Measurements from ENCODE around the gene RUNDC1. TPM values are rescaled to one million over a fixed set of nuclear protein-coding genes. Genes with fewer than 3 reads are reported as not detected.
A peak's percentile ranks its signal among the peaks of the same experiment; 100 is the strongest.

The RUNDC1 gene
- total RNA-seq, 1 experiment from 2014 or later, result 18.2 TPM

DNA sequence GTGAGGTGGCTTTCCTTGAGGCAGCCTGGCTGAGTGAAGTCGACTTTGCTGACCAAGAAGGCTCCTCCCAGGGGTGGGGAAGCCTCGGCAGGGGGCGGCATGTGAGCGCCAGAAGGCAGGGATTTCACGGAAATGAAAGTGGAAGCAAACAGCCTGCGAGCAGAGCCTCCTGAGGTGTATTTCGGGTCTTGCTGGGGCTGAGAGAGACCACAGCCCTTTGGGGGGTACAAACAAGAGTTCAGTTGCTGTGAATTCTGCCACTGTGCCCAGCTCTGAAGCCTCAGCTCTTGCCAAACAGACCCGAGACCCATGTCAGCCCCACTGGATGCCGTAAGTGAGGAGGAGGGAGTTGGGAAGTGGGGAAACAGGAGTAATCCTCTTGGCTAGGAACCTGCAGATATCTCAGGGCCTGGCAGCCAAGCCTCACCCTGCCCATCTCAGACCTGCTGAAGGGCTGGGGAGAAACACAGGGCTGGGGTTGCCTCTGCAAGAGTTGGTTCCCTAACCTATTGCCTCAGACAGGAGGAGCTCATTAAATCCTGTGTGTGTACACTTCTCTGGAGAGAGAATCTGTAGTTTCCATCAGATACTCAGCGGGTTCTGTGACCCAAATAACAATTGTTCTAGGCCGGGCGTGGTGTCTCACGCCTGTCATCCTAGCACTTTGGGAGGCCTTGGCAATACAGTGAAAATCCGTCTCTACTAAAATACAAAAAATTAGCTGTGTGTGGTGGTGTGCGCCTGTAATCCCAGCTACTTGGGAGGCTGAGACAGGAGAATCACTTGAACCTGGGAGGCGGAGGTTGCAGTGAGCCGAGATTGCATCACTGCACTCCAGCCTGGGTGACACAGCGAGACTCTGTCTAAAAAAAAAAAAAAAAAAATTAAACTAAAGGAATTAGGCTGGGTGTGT, 26.5 kb downstream of the RUNDC1 start, which contains the start of gene IFI35:
TSS of gene IFI35 (plus strand) at position 146 of the 913 bp plus-strand sequence. CDS start at position 310, 164 bp downstream.
- DNase-seq, result peak; percentile 87 to 89
- Histone ChIP-seq H3K36me3 (ENCODE audit: control insufficient read depth, insufficient read depth, low read length) (no peaks in the 10 kb centered on the region; the same call in 1 of the 2 replicates), H3K4me3 (ENCODE audit: low read depth, low read length) (peak within 1 kb of the TSS; percentile 58), H3K27me3 (replicated peaks; ENCODE audit: control insufficient read depth, insufficient read depth, low read length) (no peaks in the 10 kb centered on the region), H3K4me1 (peaks cover 18% of the 10 kb centered on the region), H3K9me3 (no peaks in the 10 kb centered on the region)
- peak within 1 kb of the TSS; percentile 76 for H3K4me3 Mint-ChIP-seq (ENCODE audit: unreplicated experiment)
- peaks cover 41% of the 10 kb centered on the region for H3K36me3 Mint-ChIP-seq (ENCODE audit: insufficient read depth, unreplicated experiment)
- intact Hi-C loops (cut with micrococcal nuclease; ENCODE audit: unreplicated experiment), result no loop called here
- H3K27ac Mint-ChIP-seq (ENCODE audit: unreplicated experiment), result peak within 1 kb of the TSS; percentile 89
- H3K9me3 Mint-ChIP-seq (ENCODE audit: unreplicated experiment), result no peaks in the 10 kb centered on the region
- ChIA-PET POLR2A (interaction anchor here (0.6 to 1.7 kb wide), 2 partner anchors 9 to 58 kb away, joined by 5 to 28 read pairs; partner anchors contain the start of gene RPL27), CTCF (interaction anchor here (1.0 to 1.5 kb wide), 3 partner anchors 9 to 328 kb away, joined by 3 to 8 read pairs (median 4); partner anchors contain the start of gene RPL27)
- H3K4me1 Mint-ChIP-seq (ENCODE audit: low read depth, unreplicated experiment), result peaks cover 16% of the 10 kb centered on the region
- no TSS peak for BruUV-seq (replicated peaks)
- no peaks in the 10 kb centered on the region for H3K27me3 Mint-ChIP-seq (ENCODE audit: insufficient read depth, unreplicated experiment)
- TF ChIP-seq, protein P1, sequence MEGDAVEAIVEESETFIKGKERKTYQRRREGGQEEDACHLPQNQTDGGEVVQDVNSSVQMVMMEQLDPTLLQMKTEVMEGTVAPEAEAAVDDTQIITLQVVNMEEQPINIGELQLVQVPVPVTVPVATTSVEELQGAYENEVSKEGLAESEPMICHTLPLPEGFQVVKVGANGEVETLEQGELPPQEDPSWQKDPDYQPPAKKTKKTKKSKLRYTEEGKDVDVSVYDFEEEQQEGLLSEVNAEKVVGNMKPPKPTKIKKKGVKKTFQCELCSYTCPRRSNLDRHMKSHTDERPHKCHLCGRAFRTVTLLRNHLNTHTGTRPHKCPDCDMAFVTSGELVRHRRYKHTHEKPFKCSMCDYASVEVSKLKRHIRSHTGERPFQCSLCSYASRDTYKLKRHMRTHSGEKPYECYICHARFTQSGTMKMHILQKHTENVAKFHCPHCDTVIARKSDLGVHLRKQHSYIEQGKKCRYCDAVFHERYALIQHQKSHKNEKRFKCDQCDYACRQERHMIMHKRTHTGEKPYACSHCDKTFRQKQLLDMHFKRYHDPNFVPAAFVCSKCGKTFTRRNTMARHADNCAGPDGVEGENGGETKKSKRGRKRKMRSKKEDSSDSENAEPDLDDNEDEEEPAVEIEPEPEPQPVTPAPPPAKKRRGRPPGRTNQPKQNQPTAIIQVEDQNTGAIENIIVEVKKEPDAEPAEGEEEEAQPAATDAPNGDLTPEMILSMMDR (IDR thresholded peaks at IDR 0.05; ENCODE audit: insufficient read depth in 1 of 2, low read depth in 1 of 2, low read length in 1 of 2, severe bottlenecking in 1 of 2, unreplicated experiment in 1 of 2), result peak in 1 of 2 experiments; percentile 73

DNA sequence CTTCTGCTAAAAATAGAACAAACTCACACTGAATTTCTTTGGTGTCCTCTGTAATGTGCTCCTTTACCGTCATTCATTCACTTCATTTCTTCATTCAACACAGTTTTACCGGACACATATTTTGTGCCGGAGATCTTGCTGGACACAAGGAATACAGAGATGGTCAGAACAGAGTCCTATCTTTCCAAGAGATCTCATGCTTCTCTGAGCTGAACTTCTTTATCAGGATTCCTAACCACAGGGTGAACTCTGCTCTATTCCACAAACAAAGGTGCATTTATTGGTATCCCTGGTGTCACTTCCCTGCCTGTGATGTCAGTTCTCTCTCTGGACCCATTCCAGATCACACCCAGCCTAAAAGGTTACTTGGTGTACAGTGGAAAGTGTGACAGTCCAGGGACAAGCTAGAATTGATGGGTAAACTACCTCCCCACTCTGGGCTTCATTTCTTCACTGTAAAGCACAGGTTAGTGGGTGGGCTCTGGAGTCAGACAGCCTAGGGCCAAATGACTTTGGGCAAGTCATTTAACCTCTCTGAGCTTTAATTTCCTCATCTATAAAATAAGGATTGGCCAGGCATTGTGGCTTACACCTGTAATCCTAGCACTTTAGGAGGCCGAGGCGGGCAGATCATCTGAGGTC, 30.4 kb downstream of the RUNDC1 start:
- Mint-ChIP-seq H3K4me1 (ENCODE audit: low read depth, unreplicated experiment) (peaks cover 17% of the 10 kb centered on the region), H3K36me3 (ENCODE audit: insufficient read depth, unreplicated experiment) (peaks cover 29% of the 10 kb centered on the region), H3K27ac (ENCODE audit: unreplicated experiment) (peak overlapping the region; percentile 78), H3K27me3 (ENCODE audit: insufficient read depth, unreplicated experiment) (no peaks in the 10 kb centered on the region), H3K4me3 (ENCODE audit: unreplicated experiment) (peak overlapping the region; percentile 14), H3K9me3 (ENCODE audit: unreplicated experiment) (no peaks in the 10 kb centered on the region)
- H3K4me1 ChIP-seq, result peaks cover 20% of the 10 kb centered on the region
- no peaks in the 10 kb centered on the region for H3K9me3 ChIP-seq
- no peaks in the 10 kb centered on the region; the same call in 1 of the 2 replicates for H3K36me3 ChIP-seq (ENCODE audit: control insufficient read depth, insufficient read depth, low read length)
- peak; percentile 50 to 71 for DNase-seq
- H3K27me3 ChIP-seq (replicated peaks; ENCODE audit: control insufficient read depth, insufficient read depth, low read length), result no peaks in the 10 kb centered on the region
- TF ChIP-seq, protein P1 (IDR thresholded peaks at IDR 0.05; ENCODE audit: insufficient read depth in 1 of 2, low read depth in 1 of 2, low read length in 1 of 2, severe bottlenecking in 1 of 2, unreplicated experiment in 1 of 2), result no peak
- H3K4me3 ChIP-seq (ENCODE audit: low read depth, low read length), result no peak overlapping the region
- intact Hi-C loops (cut with micrococcal nuclease; ENCODE audit: unreplicated experiment), result no loop called here
- ChIA-PET CTCF (interaction anchor here (0.6 to 1.9 kb wide), 3 partner anchors 13 to 163 kb away, joined by 3 to 8 read pairs (median 5); partner anchors contain the start of gene RPL27), POLR2A (interaction anchor here (0.9 to 4.1 kb wide), 2 partner anchors 12 to 357 kb away, joined by 3 to 37 read pairs; partner anchors contain the start of gene RPL27)
- BruUV-seq (replicated peaks), result no TSS peak

Measured in Caco-2 (cell line).